GM21529 (cell line): Measurements from ENCODE around the gene HOPX.
"Not testable (repeated sequence)": the region's sequence is repeated elsewhere in the genome, so short reads cannot be mapped to it uniquely, and the experiment has no call there.

Source experiments
- ATAC-seq: cut with Tn5 transposase; IDR thresholded peaks from one replicate; pipeline ENCODE4 v1.9.1; 2021; ENCODE audit not compliant: unreplicated experiment

Gene HOPX

GRCh38 chr4:56655627-56656345, 25.3 kb downstream of the HOPX start:
- ATAC-seq: no peak

GRCh38 chr4:56655209-56655626, 25.9 kb downstream of the HOPX start:
- no peak for ATAC-seq

GRCh38 chr4:56654238-56654632, 26.9 kb downstream of the HOPX start:
- ATAC-seq: no peak

- ATAC-seq: no peak
Measured at GRCh38 chr4:56653461-56654237, 27.4 kb downstream of the HOPX start.

GRCh38 chr4:56652196-56652595, 28.9 kb downstream of the HOPX start:
- ATAC-seq: no peak

GRCh38 chr4:56651056-56651350, 30.1 kb downstream of the HOPX start:
- no peak for ATAC-seq

GRCh38 chr4:56650262-56651055, 30.6 kb downstream of the HOPX start:
- ATAC-seq: no peak

GRCh38 chr4:56649445-56650261, 31.4 kb downstream of the HOPX start:
- no peak for ATAC-seq

GRCh38 chr4:56648824-56649151, 32.3 kb downstream of the HOPX start:
- ATAC-seq: no peak

- no peak for ATAC-seq
Measured at GRCh38 chr4:56648021-56648823, 32.9 kb downstream of the HOPX start.

GRCh38 chr4:56646341-56646740, 34.8 kb downstream of the HOPX start:
- ATAC-seq: no peak

- no peak for ATAC-seq
Measured at GRCh38 chr4:56643596-56643995, 37.5 kb downstream of the HOPX start.

GRCh38 chr4:56641494-56642051, 39.5 kb downstream of the HOPX start:
- ATAC-seq: no peak

GRCh38 chr4:56640621-56641493, 40.2 kb downstream of the HOPX start:
- ATAC-seq: no peak

GRCh38 chr4:56637791-56638190, 43.3 kb downstream of the HOPX start:
- ATAC-seq: no peak

- ATAC-seq: no peak
Measured at GRCh38 chr4:56637154-56637553, 43.9 kb downstream of the HOPX start.

GRCh38 chr4:56634954-56635353, 46.1 kb downstream of the HOPX start:
- not testable (repeated sequence) for ATAC-seq

GRCh38 chr4:56633486-56633885, 47.6 kb downstream of the HOPX start:
- no peak for ATAC-seq
